ENCODE results near the gene PSKH1. TPM values are rescaled to one million over a fixed set of nuclear protein-coding genes. Genes with fewer than 3 reads are reported as not detected.

Gene PSKH1
- total and polyA plus RNA-seq, 2 donors = 8.8 to 12.6 TPM

- no peaks in the 10 kb centered on the region for H3K4me1 ChIP-seq (ENCODE audit: control insufficient read depth in 2 of 2, insufficient read depth in 2 of 2, low read length in 2 of 2)
- peaks cover 56 to 69% of the 10 kb centered on the region in 2 donors for H3K36me3 ChIP-seq (ENCODE audit: control insufficient read depth in 2 of 2, insufficient read depth in 2 of 2, low read length in 1 of 2)
- no peaks in the 10 kb centered on the region for H3K9me3 ChIP-seq (ENCODE audit: control insufficient read depth in 2 of 2, insufficient read depth in 1 of 2, low read length in 1 of 2)
- no peak for DNase-seq (ENCODE audit: low read depth in 6 of 9, low spot score in 9 of 9)
- H3K27ac ChIP-seq (ENCODE audit: low read depth in 1 of 2, low read length in 1 of 2) = no peak overlapping the region
- no peak overlapping the region for H3K4me3 ChIP-seq (ENCODE audit: low read length in 2 of 2)
- WGBS = 98% methylated on average over 8 of the region's 8 CpGs
- no peaks in the 10 kb centered on the region for H3K27me3 ChIP-seq (ENCODE audit: control insufficient read depth in 2 of 2, insufficient read depth in 1 of 2, low read length in 1 of 2)
Observed at GRCh38 chr16:67953641-67954375, 60.8 kb downstream of the PSKH1 start.

- Histone ChIP-seq H3K36me3 (ENCODE audit: control insufficient read depth in 2 of 2, insufficient read depth in 2 of 2, low read length in 1 of 2) (peaks cover 61 to 70% of the 10 kb centered on the region in 2 donors), H3K27me3 (ENCODE audit: control insufficient read depth in 2 of 2, insufficient read depth in 1 of 2, low read length in 1 of 2) (no peaks in the 10 kb centered on the region), H3K27ac (ENCODE audit: low read depth in 1 of 2, low read length in 1 of 2) (no peak overlapping the region), H3K9me3 (ENCODE audit: control insufficient read depth in 2 of 2, insufficient read depth in 1 of 2, low read length in 1 of 2) (peaks cover 0 to 4% of the 10 kb centered on the region in 2 donors), H3K4me3 (ENCODE audit: low read length in 2 of 2) (no peak overlapping the region), H3K4me1 (ENCODE audit: control insufficient read depth in 2 of 2, insufficient read depth in 2 of 2, low read length in 2 of 2) (no peaks in the 10 kb centered on the region)
- no peak for DNase-seq (ENCODE audit: low read depth in 6 of 9, low spot score in 9 of 9)
- WGBS = 95% methylated on average over 10 of the region's 10 CpGs
Observed at GRCh38 chr16:67954421-67955196, 61.6 kb downstream of the PSKH1 start.

- H3K27ac ChIP-seq (ENCODE audit: low read depth in 1 of 2, low read length in 1 of 2) = no peak overlapping the region
- 97% methylated on average over 9 of the region's 9 CpGs for WGBS
- peaks cover 66 to 71% of the 10 kb centered on the region in 2 donors for H3K36me3 ChIP-seq (ENCODE audit: control insufficient read depth in 2 of 2, insufficient read depth in 2 of 2, low read length in 1 of 2)
- H3K4me3 ChIP-seq (ENCODE audit: low read length in 2 of 2) = no peak overlapping the region
- H3K4me1 ChIP-seq (ENCODE audit: control insufficient read depth in 2 of 2, insufficient read depth in 2 of 2, low read length in 2 of 2) = peaks cover 0 to 3% of the 10 kb centered on the region in 2 donors
- DNase-seq (ENCODE audit: low read depth in 6 of 9, low spot score in 9 of 9) = no peak
- peaks cover 0 to 4% of the 10 kb centered on the region in 2 donors for H3K9me3 ChIP-seq (ENCODE audit: control insufficient read depth in 2 of 2, insufficient read depth in 1 of 2, low read length in 1 of 2)
- H3K27me3 ChIP-seq (ENCODE audit: control insufficient read depth in 2 of 2, insufficient read depth in 1 of 2, low read length in 1 of 2) = no peaks in the 10 kb centered on the region
Observed at GRCh38 chr16:67957622-67958021, 64.6 kb downstream of the PSKH1 start.

GRCh38 chr16:67959536-67960329, 66.7 kb downstream of the PSKH1 start:
- H3K27me3 ChIP-seq (ENCODE audit: control insufficient read depth in 2 of 2, insufficient read depth in 1 of 2, low read length in 1 of 2) = no peaks in the 10 kb centered on the region
- H3K36me3 ChIP-seq (ENCODE audit: control insufficient read depth in 2 of 2, insufficient read depth in 2 of 2, low read length in 1 of 2) = peaks cover 65 to 66% of the 10 kb centered on the region in 2 donors
- H3K27ac ChIP-seq (ENCODE audit: low read depth in 1 of 2, low read length in 1 of 2) = no peak overlapping the region
- 95% methylated on average over 11 of the region's 11 CpGs for WGBS
- H3K9me3 ChIP-seq (ENCODE audit: control insufficient read depth in 2 of 2, insufficient read depth in 1 of 2, low read length in 1 of 2) = peaks cover 0 to 4% of the 10 kb centered on the region in 2 donors
- no peak overlapping the region for H3K4me3 ChIP-seq (ENCODE audit: low read length in 2 of 2)
- DNase-seq (ENCODE audit: low read depth in 6 of 9, low spot score in 9 of 9) = no peak
- H3K4me1 ChIP-seq (ENCODE audit: control insufficient read depth in 2 of 2, insufficient read depth in 2 of 2, low read length in 2 of 2) = peaks cover 16 to 23% of the 10 kb centered on the region in 2 donors

- H3K4me1 ChIP-seq (ENCODE audit: control insufficient read depth in 2 of 2, insufficient read depth in 2 of 2, low read length in 2 of 2) = peaks cover 33 to 41% of the 10 kb centered on the region in 2 donors
- H3K36me3 ChIP-seq (ENCODE audit: control insufficient read depth in 2 of 2, insufficient read depth in 2 of 2, low read length in 1 of 2) = peaks cover 53 to 62% of the 10 kb centered on the region in 2 donors
- H3K9me3 ChIP-seq (ENCODE audit: control insufficient read depth in 2 of 2, insufficient read depth in 1 of 2, low read length in 1 of 2) = peaks cover 0 to 4% of the 10 kb centered on the region in 2 donors
- DNase-seq (ENCODE audit: low read depth in 6 of 9, low spot score in 9 of 9) = peak in 1 of 9 donors; percentile 12
- WGBS = 96% methylated on average over 13 of the region's 13 CpGs
- H3K4me3 ChIP-seq (ENCODE audit: low read length in 2 of 2) = no peak overlapping the region
- H3K27ac ChIP-seq (ENCODE audit: low read depth in 1 of 2, low read length in 1 of 2) = no peak overlapping the region
- H3K27me3 ChIP-seq (ENCODE audit: control insufficient read depth in 2 of 2, insufficient read depth in 1 of 2, low read length in 1 of 2) = no peaks in the 10 kb centered on the region
Observed at GRCh38 chr16:67961551-67961957, 68.5 kb downstream of the PSKH1 start.

GRCh38 chr16:67962135-67962534, 69.1 kb downstream of the PSKH1 start:
- no peak overlapping the region for H3K4me3 ChIP-seq (ENCODE audit: low read length in 2 of 2)
- H3K27ac ChIP-seq (ENCODE audit: low read depth in 1 of 2, low read length in 1 of 2) = no peak overlapping the region
- H3K4me1 ChIP-seq (ENCODE audit: control insufficient read depth in 2 of 2, insufficient read depth in 2 of 2, low read length in 2 of 2) = peaks cover 39 to 47% of the 10 kb centered on the region in 2 donors
- 97% methylated on average over 8 of the region's 8 CpGs for WGBS
- peaks cover 53 to 62% of the 10 kb centered on the region in 2 donors for H3K36me3 ChIP-seq (ENCODE audit: control insufficient read depth in 2 of 2, insufficient read depth in 2 of 2, low read length in 1 of 2)
- H3K27me3 ChIP-seq (ENCODE audit: control insufficient read depth in 2 of 2, insufficient read depth in 1 of 2, low read length in 1 of 2) = no peaks in the 10 kb centered on the region
- no peak for DNase-seq (ENCODE audit: low read depth in 6 of 9, low spot score in 9 of 9)
- H3K9me3 ChIP-seq (ENCODE audit: control insufficient read depth in 2 of 2, insufficient read depth in 1 of 2, low read length in 1 of 2) = peaks cover 0 to 4% of the 10 kb centered on the region in 2 donors

GRCh38 chr16:67963292-67963661, 70.2 kb downstream of the PSKH1 start:
- Histone ChIP-seq H3K27ac (ENCODE audit: low read depth in 1 of 2, low read length in 1 of 2) (peak overlapping the region; percentile 53 to 93), H3K36me3 (ENCODE audit: control insufficient read depth in 2 of 2, insufficient read depth in 2 of 2, low read length in 1 of 2) (peaks cover 45 to 53% of the 10 kb centered on the region in 2 donors)
- 95% methylated on average over 2 of the region's 2 CpGs for WGBS

GRCh38 chr16:67963662-67964321, 70.7 kb downstream of the PSKH1 start:
- WGBS = 93% methylated on average over 32 of the region's 32 CpGs
- peaks cover 43 to 55% of the 10 kb centered on the region in 2 donors for H3K4me1 ChIP-seq (ENCODE audit: control insufficient read depth in 2 of 2, insufficient read depth in 2 of 2, low read length in 2 of 2)
- H3K36me3 ChIP-seq (ENCODE audit: control insufficient read depth in 2 of 2, insufficient read depth in 2 of 2, low read length in 1 of 2) = peaks cover 40 to 48% of the 10 kb centered on the region in 2 donors
- DNase-seq (ENCODE audit: low read depth in 6 of 9, low spot score in 9 of 9) = peak in 2 of 9 donors; percentile 33 to 40
- H3K27me3 ChIP-seq (ENCODE audit: control insufficient read depth in 2 of 2, insufficient read depth in 1 of 2, low read length in 1 of 2) = no peaks in the 10 kb centered on the region
- H3K9me3 ChIP-seq (ENCODE audit: control insufficient read depth in 2 of 2, insufficient read depth in 1 of 2, low read length in 1 of 2) = peaks cover 0 to 4% of the 10 kb centered on the region in 2 donors
- peak overlapping the region; percentile 64 to 93 for H3K27ac ChIP-seq (ENCODE audit: low read depth in 1 of 2, low read length in 1 of 2)
- peak overlapping the region in 1 of 2 donors; percentile 3 for H3K4me3 ChIP-seq (ENCODE audit: low read length in 2 of 2)

More at GRCh38 chr16:67963292-67963661, 70.2 kb downstream of the PSKH1 start:
- peak overlapping the region in 1 of 2 donors; percentile 3 for H3K4me3 ChIP-seq (ENCODE audit: low read length in 2 of 2)
- peaks cover 41 to 54% of the 10 kb centered on the region in 2 donors for H3K4me1 ChIP-seq (ENCODE audit: control insufficient read depth in 2 of 2, insufficient read depth in 2 of 2, low read length in 2 of 2)
- H3K27me3 ChIP-seq (ENCODE audit: control insufficient read depth in 2 of 2, insufficient read depth in 1 of 2, low read length in 1 of 2) = no peaks in the 10 kb centered on the region
- no peak for DNase-seq (ENCODE audit: low read depth in 6 of 9, low spot score in 9 of 9)
- H3K9me3 ChIP-seq (ENCODE audit: control insufficient read depth in 2 of 2, insufficient read depth in 1 of 2, low read length in 1 of 2) = peaks cover 0 to 4% of the 10 kb centered on the region in 2 donors

Data from thymus (tissue), 11 donors.